H1 (cell line): Measurements from ENCODE around the gene CTIF. TPM values are rescaled to one million over a fixed set of nuclear protein-coding genes. Genes with fewer than 3 reads are reported as not detected.

ENCODE experiments used
- CTCF ChIA-PET: fragments of 300-600 bp; sonication (Branson Sonifier 250); formaldehyde crosslinking; loops from one replicate; lab custom pipeline; 2021; ENCODE audit not compliant: partially characterized antibody; lab: Charles Lee
- POLR2A ChIA-PET: fragments of 300-600 bp; sonication (Branson Sonifier 250); formaldehyde crosslinking; loops from one replicate; lab custom pipeline; 2021; ENCODE audit warnings: inconsistent platforms; ENCODE audit not compliant: partially characterized antibody; lab: Charles Lee
- DNase-seq, 2 experiments: peaks; one replicate each; pipeline versions ENCODE4 v3.0.0 to v3.0.0-alpha.2; 2010 to 2022; ENCODE audit warnings: low spot score in 2 of 2, low read depth in 1 of 2, mixed read lengths in 1 of 2
- FAIRE-seq: peaks from 2 replicates; lab custom pipeline; 2011; peaks lifted over from hg19 to GRCh38; lab: Jason Lieb, UNC
- H2AFZ ChIP-seq: 2 replicates; pipeline ENCODE4 v1.8.1; 2012; ENCODE audit warnings: low read length, inconsistent platforms
- H2AK5ac ChIP-seq: 2 replicates; pipeline ENCODE4 v1.6.1; 2013; ENCODE audit warnings: low read depth, low read length
- H2BK120ac ChIP-seq: replicated peaks from 2 replicates; pipeline ENCODE3; 2013; ENCODE audit warnings: low read depth, low read length, inconsistent platforms
- H2BK12ac ChIP-seq: 2 replicates; pipeline ENCODE4 v1.6.1; 2013; ENCODE audit warnings: low read depth, low read length
- H2BK15ac ChIP-seq: 2 replicates; pipeline ENCODE4 v1.6.1; 2013; ENCODE audit warnings: low read length
- H2BK20ac ChIP-seq: 2 replicates; pipeline ENCODE4 v1.6.1; 2013; ENCODE audit warnings: low read length
- H2BK5ac ChIP-seq: 2 replicates; pipeline ENCODE4 v1.6.1; 2013; ENCODE audit warnings: low read depth, low read length
- H3K14ac ChIP-seq: 2 replicates; pipeline ENCODE4 v1.6.1; 2013; ENCODE audit warnings: inconsistent platforms; ENCODE audit not compliant: insufficient read length
- H3K18ac ChIP-seq: 2 replicates; pipeline ENCODE4 v1.6.1; 2013; ENCODE audit warnings: low read length; ENCODE audit errors: extremely low read depth
- H3K23ac ChIP-seq: 2 replicates; pipeline ENCODE4 v1.6.1; 2013; ENCODE audit warnings: inconsistent platforms; ENCODE audit not compliant: insufficient read length
- H3K23me2 ChIP-seq: 2 replicates; pipeline ENCODE4 v1.6.1; 2013; ENCODE audit warnings: low read depth, low read length
- H3K27ac ChIP-seq: 2 replicates; pipeline ENCODE4 v1.6.1; 2011; ENCODE audit warnings: low read depth, low read length, inconsistent platforms
- H3K27me3 ChIP-seq, 4 experiments: replicated peaks in 1 of 4; 1 replicate in 1 of 4; 2 replicates in 3 of 4; pipeline versions ENCODE4 v1.6.1 to v1.8.1; 2011 to 2013; ENCODE audit warnings: low read length in 3 of 4, mild to moderate bottlenecking in 3 of 4, inconsistent platforms in 2 of 4, mixed read lengths in 2 of 4, moderate library complexity in 1 of 4; ENCODE audit not compliant: control insufficient read depth in 3 of 4, insufficient read depth in 3 of 4; ENCODE audit errors: extremely low read depth in 1 of 4
- H3K36me3 ChIP-seq, 4 experiments: 2 replicates each; pipeline versions ENCODE4 v1.6.1 to v1.8.1; 2011 to 2013; ENCODE audit warnings: mild to moderate bottlenecking in 4 of 4, low read length in 3 of 4, moderate library complexity in 2 of 4, control low read depth in 1 of 4, inconsistent platforms in 1 of 4; ENCODE audit not compliant: insufficient read depth in 4 of 4, control insufficient read depth in 2 of 4
- H3K4ac ChIP-seq: replicated peaks from 2 replicates; pipeline ENCODE3; 2013; ENCODE audit warnings: low read length, low read depth, mixed read lengths, inconsistent platforms; ENCODE audit not compliant: insufficient read length
- H3K4me1 ChIP-seq, 4 experiments: replicated peaks in 1 of 4; 1 replicate in 1 of 4; 2 replicates in 3 of 4; pipeline versions ENCODE4 v1.6.1 to v1.8.1; 2011 to 2013; ENCODE audit warnings: low read length in 3 of 4, inconsistent platforms in 2 of 4, mixed read lengths in 1 of 4; ENCODE audit not compliant: insufficient read depth in 4 of 4, control insufficient read depth in 3 of 4
- H3K4me2 ChIP-seq, 2 experiments: 2 replicates each; pipeline versions ENCODE4 v1.6.1 to v1.8.1; 2011 to 2013; ENCODE audit warnings: low read depth in 2 of 2, low read length in 2 of 2, control low read depth in 1 of 2, inconsistent platforms in 1 of 2, mild to moderate bottlenecking in 1 of 2; ENCODE audit not compliant: insufficient read depth in 1 of 2
- H3K4me3 ChIP-seq, 4 experiments: fragments of 200-600, 300-600 bp in 1 of 4; sonication (generic), shearing (Covaris generic), sonication (Bioruptor Twin) in 1 of 4; 2 replicates each; pipeline versions ENCODE4 v1.5.1 to v1.8.1; 2011 to 2016; ENCODE audit warnings: low read length in 4 of 4, low read depth in 3 of 4, control low read depth in 2 of 4, inconsistent platforms in 2 of 4, mild to moderate bottlenecking in 2 of 4, mixed read lengths in 1 of 4, moderate library complexity in 1 of 4; ENCODE audit not compliant: insufficient read depth in 2 of 4; ENCODE audit errors: extremely low read depth in 1 of 4
- H3K56ac ChIP-seq: replicated peaks from 2 replicates; pipeline ENCODE3; 2013; ENCODE audit warnings: low read depth, mild to moderate bottlenecking, mixed read lengths, low read length, inconsistent platforms; ENCODE audit not compliant: insufficient read length
- H3K79me1 ChIP-seq: 2 replicates; pipeline ENCODE4 v1.6.1; 2013; ENCODE audit warnings: low read depth, low read length, control low read depth
- H3K79me2 ChIP-seq, 2 experiments: 2 replicates each; pipeline versions ENCODE4 v1.6.1 to v1.8.1; 2012 to 2013; ENCODE audit warnings: low read length in 2 of 2, mild to moderate bottlenecking in 2 of 2, inconsistent platforms in 1 of 2; ENCODE audit not compliant: insufficient read depth in 2 of 2, control insufficient read depth in 1 of 2
- H3K9ac ChIP-seq, 4 experiments: replicated peaks in 1 of 4; 1 replicate in 1 of 4; 2 replicates in 3 of 4; pipeline versions ENCODE4 v1.6.1 to v1.8.1; 2011 to 2013; ENCODE audit warnings: low read depth in 3 of 4, low read length in 3 of 4, control low read depth in 2 of 4, mild to moderate bottlenecking in 2 of 4, moderate library complexity in 2 of 4, inconsistent platforms in 1 of 4; ENCODE audit errors: extremely low read depth in 1 of 4
- H3K9me3 ChIP-seq, 2 experiments: 2 replicates each; pipeline versions ENCODE4 v1.6.1 to v1.8.1; 2012 to 2013; ENCODE audit warnings: mild to moderate bottlenecking in 2 of 2, moderate library complexity in 2 of 2, control low read depth in 1 of 2, inconsistent platforms in 1 of 2, low read depth in 1 of 2, low read length in 1 of 2, mixed read lengths in 1 of 2; ENCODE audit not compliant: insufficient read depth in 2 of 2
- H4K20me1 ChIP-seq, 2 experiments: replicated peaks in 1 of 2; 2 replicates each; pipeline versions ENCODE3 to v1.8.1; 2011 to 2013; ENCODE audit warnings: inconsistent platforms in 2 of 2, low read length in 2 of 2, mild to moderate bottlenecking in 1 of 2; ENCODE audit not compliant: insufficient read depth in 2 of 2, control insufficient read depth in 1 of 2
- H4K5ac ChIP-seq: 2 replicates; pipeline ENCODE4 v1.6.1; 2013; ENCODE audit warnings: low read length, low read depth, mixed read lengths, inconsistent platforms; ENCODE audit not compliant: insufficient read length
- H4K8ac ChIP-seq: 2 replicates; pipeline ENCODE4 v1.8.0; 2013; ENCODE audit warnings: mild to moderate bottlenecking, moderate library complexity, low read length, inconsistent platforms; ENCODE audit not compliant: insufficient read depth; ENCODE audit errors: extremely low read depth
- H4K91ac ChIP-seq: replicated peaks from 2 replicates; pipeline ENCODE3; 2013; ENCODE audit warnings: low read length, mixed read lengths, inconsistent platforms; ENCODE audit not compliant: insufficient read length
- CBX8 ChIP-seq: fragments of 300-800, 300-1000 bp; sonication (generic); IDR thresholded peaks from 2 replicates; pipeline ENCODE4 v1.7.1; 2016; ENCODE audit warnings: low read depth, low read length, borderline replicate concordance
- CEBPB ChIP-seq: IDR thresholded peaks from 2 replicates; pipeline ENCODE4 v1.6.1; 2012; ENCODE audit warnings: low read depth, low read length
- EZH2 ChIP-seq: fragments of 200-600 bp; sonication (generic); IDR thresholded peaks from 2 replicates; pipeline ENCODE4 v1.7.1; 2012; ENCODE audit warnings: low read depth, mild to moderate bottlenecking, moderate library complexity, low read length, inconsistent platforms; ENCODE audit not compliant: severe bottlenecking
- HDAC2 ChIP-seq, 2 experiments: fragments of 300-600 bp in 1 of 2; sonication (generic) in 1 of 2; IDR thresholded peaks; 2 replicates each; pipeline ENCODE4 v1.6.1; 2011 to 2012; ENCODE audit warnings: low read depth in 2 of 2, low read length in 2 of 2, mild to moderate bottlenecking in 2 of 2, moderate library complexity in 2 of 2, borderline replicate concordance in 1 of 2, inconsistent platforms in 1 of 2
- KDM1A ChIP-seq: fragments of 200-600, 300-600 bp; sonication (generic); IDR thresholded peaks from 2 replicates; pipeline ENCODE4 v1.7.1; 2016; ENCODE audit warnings: mild to moderate bottlenecking, low read length, borderline replicate concordance
- NRF1 ChIP-seq: IDR thresholded peaks from 2 replicates; pipeline ENCODE4 v1.6.1; 2011; ENCODE audit warnings: mild to moderate bottlenecking, low read depth, low read length, improper control_type of control experiment
- POU5F1 ChIP-seq: IDR thresholded peaks from 2 replicates; pipeline ENCODE4 v1.6.1; 2011; ENCODE audit warnings: low read depth, mild to moderate bottlenecking, low read length, moderate library complexity
- SAP30 ChIP-seq: fragments of 300-600 bp; sonication (generic); IDR thresholded peaks from 2 replicates; pipeline ENCODE4 v1.7.1; 2012; ENCODE audit warnings: low read length, moderate library complexity, mild to moderate bottlenecking, inconsistent platforms; ENCODE audit not compliant: insufficient read depth, insufficient replicate concordance
- SP1 ChIP-seq: IDR thresholded peaks from 2 replicates; pipeline ENCODE4 v1.6.1; 2011; ENCODE audit warnings: low read depth, low read length
- TBP ChIP-seq: IDR thresholded peaks from 2 replicates; pipeline ENCODE4 v1.6.1; 2011; ENCODE audit warnings: low read depth, low read length, improper control_type of control experiment
- USF2 ChIP-seq: IDR thresholded peaks from 2 replicates; pipeline ENCODE4 v1.6.1; 2011; ENCODE audit warnings: low read length, improper control_type of control experiment
- WGBS, 2 experiments: shearing (Covaris generic) in 1 of 2; methylation state at CpG; one replicate each; pipeline versions ENCODE4 v1.1.6 to v1.1.7; 2013 to 2015; ENCODE audit warnings: low lambda C conversion rate in 2 of 2, mixed read lengths in 2 of 2, inconsistent platforms in 1 of 2, low coverage in 1 of 2, missing lambda C conversion rate in 1 of 2; ENCODE audit not compliant: insufficient replicate concordance in 2 of 2, insufficient coverage in 1 of 2, insufficient read length in 1 of 2; ENCODE audit errors: extremely low coverage in 1 of 2, missing lambda C conversion rate in 1 of 2; 5-methylcytosine and 5-hydroxymethylcytosine counted together
- polyA plus RNA-seq, 7 experiments: library from polyadenylated mRNA; depleted of rRNA in 3 of 7; stranded (reverse) in 5 of 7; unstranded in 2 of 7; fragments of >200 nt in 5 of 7; fragments of 200-250 nt in 2 of 7; gene quantifications; 1 replicate in 5 of 7; 2 replicates in 1 of 7; 4 replicates in 1 of 7; pipeline versions ENCODE4 v1.2.1 to v1.2.3, GENCODE V29; 2011 to 2013; ENCODE audit warnings: missing spikeins in 2 of 7, mixed read lengths in 2 of 7
- total RNA-seq: library from RNA; stranded (reverse); fragmentation: NEBNext Ultra II Directional; extraction: Animal tissue kit (Norgen Biotek cat#: 25700); gene quantifications from 2 replicates; pipeline ENCODE4 v1.2.1, GENCODE V29; 2021
- TF ChIP-seq, protein P1 (sequence below): IDR thresholded peaks from 2 replicates; pipeline ENCODE4 v1.6.1; 2012; ENCODE audit warnings: inconsistent platforms

Gene CTIF
- total and polyA plus RNA-seq, 2 of the 8 experiments (the other 6 are each of a cell fraction or from before 2014, with no cell fraction given), result 9.0 to 17.8 TPM

DNA sequence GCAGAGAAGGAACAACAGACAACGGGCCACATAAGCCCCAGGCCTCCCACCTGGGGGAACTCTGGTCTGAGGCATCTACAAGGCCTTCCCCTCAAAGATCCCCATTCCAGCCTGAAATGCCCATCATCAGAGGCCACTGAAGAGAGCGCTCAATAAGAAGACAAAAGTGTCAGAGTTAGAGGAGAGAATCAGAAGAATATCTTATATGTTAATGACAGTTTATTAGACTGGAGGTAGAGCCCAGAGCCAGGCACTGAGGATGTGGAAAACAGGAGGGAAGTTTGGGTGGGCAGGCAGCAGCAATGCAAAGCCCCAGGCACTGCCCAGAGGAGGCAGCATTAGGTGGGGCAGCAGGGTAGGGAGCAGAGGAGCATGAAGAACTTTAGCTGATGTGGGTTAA, 2.9 kb upstream of the CTIF start:
- H3K4ac ChIP-seq, result no peak overlapping the region
- H3K14ac ChIP-seq, result no peak overlapping the region
- H3K9ac ChIP-seq, result no peak overlapping the region
- H3K23me2 ChIP-seq, result peaks cover 19% of the 10 kb centered on the region
- no peaks in the 10 kb centered on the region for H3K9me3 ChIP-seq
- H3K4me3 ChIP-seq, result no peak overlapping the region
- H3K27me3 ChIP-seq, result peaks cover 0 to 5% (median 0%) of the 10 kb centered on the region in 4 experiments; a peak in 2 of 7 replicates
- no peak overlapping the region for H4K91ac ChIP-seq
- WGBS, 2 experiments, result 84% methylated on average over 2 of the region's 2 CpGs; no CpG with 5 or more reads in 1 of the 2 experiments
- no peak overlapping the region for H4K8ac ChIP-seq
- no peak overlapping the region for H2AK5ac ChIP-seq
- H3K4me1 ChIP-seq, result peaks cover 2 to 14% (median 5%) of the 10 kb centered on the region in 4 experiments; a peak in 5 of 7 replicates
- H2BK15ac ChIP-seq, result no peak overlapping the region
- no peak overlapping the region for H2BK5ac ChIP-seq
- no peak overlapping the region for H2AFZ ChIP-seq
- H2BK20ac ChIP-seq, result 0 out of 2 replicates have a peak overlapping the region, but pooled peaks have one; percentile 56
- DNase-seq (no peak), FAIRE-seq (no peak)
- H3K79me2 ChIP-seq, result no peaks in the 10 kb centered on the region
- H3K18ac ChIP-seq, result no peak overlapping the region
- POLR2A ChIA-PET, result no interaction called here
- H3K4me2 ChIP-seq, result no peak overlapping the region
- no peak overlapping the region for H3K56ac ChIP-seq
- no peaks in the 10 kb centered on the region for H4K20me1 ChIP-seq
- H2BK120ac ChIP-seq, result no peak overlapping the region
- H3K23ac ChIP-seq, result no peak overlapping the region
- H3K79me1 ChIP-seq, result no peaks in the 10 kb centered on the region
- H3K27ac ChIP-seq, result no peak overlapping the region
- CTCF ChIA-PET, result interaction anchor here (0.7 to 3.3 kb wide), 2 partner anchors 60 to 70 kb away, joined by 3 to 21 read pairs; no protein-coding TSS in a partner anchor
- H2BK12ac ChIP-seq, result peak overlapping the region; percentile 20; the same call in 1 of the 2 replicates
- no peaks in the 10 kb centered on the region for H3K36me3 ChIP-seq
- H4K5ac ChIP-seq, result no peak overlapping the region
- TF ChIP-seq CBX8, result no peak
- TF ChIP-seq NRF1, result no peak
- no peak for TF ChIP-seq POU5F1
- no peak for TF ChIP-seq USF2
- no peak for TF ChIP-seq KDM1A
- TF ChIP-seq, protein P1, sequence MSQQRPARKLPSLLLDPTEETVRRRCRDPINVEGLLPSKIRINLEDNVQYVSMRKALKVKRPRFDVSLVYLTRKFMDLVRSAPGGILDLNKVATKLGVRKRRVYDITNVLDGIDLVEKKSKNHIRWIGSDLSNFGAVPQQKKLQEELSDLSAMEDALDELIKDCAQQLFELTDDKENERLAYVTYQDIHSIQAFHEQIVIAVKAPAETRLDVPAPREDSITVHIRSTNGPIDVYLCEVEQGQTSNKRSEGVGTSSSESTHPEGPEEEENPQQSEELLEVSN, result no peak
- no peak for TF ChIP-seq EZH2
- no peak for TF ChIP-seq SP1
- no peak for TF ChIP-seq TBP
- TF ChIP-seq SAP30, result no peak
- TF ChIP-seq CEBPB, result no peak
- no peak for TF ChIP-seq HDAC2 (IDR thresholded peaks at IDR 0.05; ENCODE audit: borderline replicate concordance in 1 of 2, low read depth in 2 of 2, low read length in 2 of 2)
